GM12801 (cell line): ENCODE results near the gene LDLRAD1.

Experiments used
- TF ChIP-seq, protein P1 (sequence below): IDR thresholded peaks from one replicate; pipeline ENCODE4 v1.5.1; 2011; ENCODE audit warnings: control low read depth; ENCODE audit not compliant: insufficient read length; ENCODE audit errors: extremely low read depth

LDLRAD1 gene

DNA sequence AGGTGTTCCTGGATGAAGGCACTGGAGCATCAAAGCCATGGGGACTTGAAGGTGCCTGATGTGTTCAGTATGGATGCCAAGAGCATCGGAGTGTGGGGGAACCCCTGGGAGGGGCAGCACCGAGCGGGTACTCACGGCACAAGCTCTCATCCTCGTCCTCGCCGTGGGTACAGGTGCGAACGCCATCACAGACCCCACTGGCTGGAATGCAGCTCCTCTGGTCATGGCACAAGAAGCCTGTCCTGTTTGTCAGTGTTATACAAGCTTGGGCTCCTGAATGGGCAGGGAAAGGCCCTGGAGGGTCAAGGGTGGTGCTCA is 6.0 kb downstream of the LDLRAD1 start:
- TF ChIP-seq, protein P1, sequence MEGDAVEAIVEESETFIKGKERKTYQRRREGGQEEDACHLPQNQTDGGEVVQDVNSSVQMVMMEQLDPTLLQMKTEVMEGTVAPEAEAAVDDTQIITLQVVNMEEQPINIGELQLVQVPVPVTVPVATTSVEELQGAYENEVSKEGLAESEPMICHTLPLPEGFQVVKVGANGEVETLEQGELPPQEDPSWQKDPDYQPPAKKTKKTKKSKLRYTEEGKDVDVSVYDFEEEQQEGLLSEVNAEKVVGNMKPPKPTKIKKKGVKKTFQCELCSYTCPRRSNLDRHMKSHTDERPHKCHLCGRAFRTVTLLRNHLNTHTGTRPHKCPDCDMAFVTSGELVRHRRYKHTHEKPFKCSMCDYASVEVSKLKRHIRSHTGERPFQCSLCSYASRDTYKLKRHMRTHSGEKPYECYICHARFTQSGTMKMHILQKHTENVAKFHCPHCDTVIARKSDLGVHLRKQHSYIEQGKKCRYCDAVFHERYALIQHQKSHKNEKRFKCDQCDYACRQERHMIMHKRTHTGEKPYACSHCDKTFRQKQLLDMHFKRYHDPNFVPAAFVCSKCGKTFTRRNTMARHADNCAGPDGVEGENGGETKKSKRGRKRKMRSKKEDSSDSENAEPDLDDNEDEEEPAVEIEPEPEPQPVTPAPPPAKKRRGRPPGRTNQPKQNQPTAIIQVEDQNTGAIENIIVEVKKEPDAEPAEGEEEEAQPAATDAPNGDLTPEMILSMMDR: no peak

DNA sequence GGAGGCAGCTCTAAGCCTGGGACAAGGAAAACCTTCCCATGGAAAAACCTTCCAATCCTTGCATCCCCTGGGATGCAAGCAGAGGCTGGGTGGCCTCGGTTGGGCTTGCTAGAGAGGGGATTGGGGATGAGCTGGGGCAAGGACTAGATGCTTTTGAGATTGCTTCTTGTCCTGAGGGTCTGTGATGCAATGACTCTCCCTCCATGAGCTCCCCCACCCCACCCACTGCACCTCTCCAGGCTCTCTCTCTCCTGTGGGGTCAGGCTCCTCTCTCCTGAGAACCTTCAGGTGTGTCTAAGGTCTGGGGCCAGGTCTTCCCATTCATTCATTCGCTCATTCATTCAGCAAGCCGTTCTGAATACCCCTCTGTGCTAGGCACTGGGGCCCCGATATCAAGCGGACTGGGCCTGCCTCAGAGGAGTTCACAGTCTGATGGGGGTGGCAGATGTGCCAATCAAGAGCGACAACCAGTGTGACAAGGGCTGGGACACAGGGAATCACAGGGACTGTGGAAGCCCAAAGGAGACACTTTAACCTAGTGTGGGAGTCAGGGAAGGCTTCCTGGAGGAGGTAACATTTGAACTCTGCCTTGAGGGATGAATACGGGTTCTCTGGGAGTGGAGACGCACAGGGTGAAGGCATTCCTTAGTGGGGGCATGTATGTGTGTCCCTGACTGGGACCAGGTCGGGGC is 6.5 kb downstream of the LDLRAD1 start:
- TF ChIP-seq, protein P1: no peak

DNA sequence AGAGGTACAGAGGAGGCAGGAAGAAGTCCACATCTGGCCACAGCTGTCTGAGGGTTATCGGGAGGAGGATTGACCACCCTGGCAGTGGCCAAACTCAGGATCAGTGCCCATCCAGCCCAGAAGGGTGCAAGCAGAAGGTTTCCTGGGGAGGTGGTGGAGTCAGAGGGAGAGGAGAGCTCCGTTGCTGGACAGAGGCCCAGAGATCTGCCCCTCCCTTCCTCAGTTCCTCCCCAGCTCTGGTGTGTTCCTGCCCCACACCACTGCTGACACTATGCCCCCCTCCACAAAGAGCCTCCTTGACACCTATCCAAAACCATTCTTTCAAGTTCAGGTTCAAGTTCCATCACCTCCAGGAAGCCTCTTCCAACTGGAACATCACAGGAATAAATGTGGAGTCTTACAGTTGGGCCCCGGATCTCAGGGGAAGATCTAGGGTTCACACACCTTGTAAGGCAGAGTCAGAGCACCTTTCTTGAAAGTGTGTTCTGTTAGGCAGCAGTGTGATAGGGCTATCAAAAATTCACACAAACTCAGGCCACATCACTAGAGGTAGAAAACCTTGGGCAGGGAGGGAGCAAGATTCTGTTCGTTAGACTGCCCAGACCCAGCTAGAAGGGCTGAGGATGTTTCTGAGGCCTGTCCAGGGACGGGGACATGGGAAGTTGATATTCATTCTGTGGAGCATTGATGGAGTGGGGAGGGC is 7.4 kb downstream of the LDLRAD1 start:
- TF ChIP-seq, protein P1: no peak

DNA sequence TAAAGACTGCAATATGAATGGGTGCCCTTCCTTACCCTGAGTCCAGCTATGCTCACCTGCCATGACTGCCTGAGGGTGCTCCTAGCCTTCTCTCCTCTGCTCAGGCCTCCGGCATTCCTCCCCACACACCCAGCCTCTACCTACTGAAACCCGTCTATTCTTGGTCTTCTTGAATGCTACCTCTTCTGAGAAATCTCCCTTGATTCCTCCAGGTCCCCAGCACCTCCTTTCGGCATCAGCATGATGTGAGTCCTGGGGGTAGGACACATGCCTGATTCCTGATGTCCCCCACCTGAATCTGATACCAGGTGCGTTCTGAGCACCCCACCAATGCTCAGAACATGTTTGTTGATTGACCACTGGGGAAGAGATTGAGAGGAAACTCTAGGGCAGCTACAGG is 8.6 kb downstream of the LDLRAD1 start:
- TF ChIP-seq, protein P1: no peak

DNA sequence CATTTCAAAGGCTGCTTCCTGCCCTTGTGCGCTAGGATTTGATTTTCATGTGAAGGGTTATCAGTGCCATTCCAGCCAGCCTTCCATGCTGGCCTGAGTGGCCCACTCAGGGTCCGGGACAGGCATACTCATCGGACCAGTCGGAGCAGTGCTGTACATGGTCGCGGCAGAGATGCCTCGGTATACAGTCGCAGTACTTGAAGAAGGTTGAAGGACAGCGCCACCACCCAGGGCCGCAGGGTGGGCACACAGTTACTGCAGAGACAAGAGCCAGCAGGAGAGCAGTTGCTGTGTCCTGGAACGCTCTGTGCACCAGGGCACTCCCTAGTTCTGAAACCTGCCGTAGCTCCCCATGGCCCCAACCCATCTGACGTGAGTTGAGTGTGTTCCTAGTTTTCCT is 9.1 kb downstream of the LDLRAD1 start:
- TF ChIP-seq, protein P1: no peak

DNA sequence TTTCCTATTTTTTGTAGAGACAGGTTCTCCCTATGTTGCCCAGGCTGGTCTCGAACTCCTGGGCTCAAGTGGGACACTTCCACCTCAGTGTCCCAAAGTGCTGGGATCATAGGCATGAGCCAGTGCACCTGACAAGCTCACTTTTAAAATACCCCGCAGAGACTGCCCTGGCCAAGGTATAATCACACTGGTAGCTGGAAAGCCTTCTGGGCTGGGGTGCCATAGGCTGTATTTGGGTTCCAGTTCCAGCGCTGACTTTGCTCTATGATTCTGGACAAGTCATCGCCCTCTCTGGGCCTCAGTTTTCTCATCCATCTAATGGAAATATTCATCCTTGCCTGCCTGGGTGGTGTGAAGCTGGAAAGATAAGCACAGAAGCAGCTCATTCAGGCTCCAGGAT is 10.4 kb downstream of the LDLRAD1 start:
- TF ChIP-seq, protein P1: no peak

DNA sequence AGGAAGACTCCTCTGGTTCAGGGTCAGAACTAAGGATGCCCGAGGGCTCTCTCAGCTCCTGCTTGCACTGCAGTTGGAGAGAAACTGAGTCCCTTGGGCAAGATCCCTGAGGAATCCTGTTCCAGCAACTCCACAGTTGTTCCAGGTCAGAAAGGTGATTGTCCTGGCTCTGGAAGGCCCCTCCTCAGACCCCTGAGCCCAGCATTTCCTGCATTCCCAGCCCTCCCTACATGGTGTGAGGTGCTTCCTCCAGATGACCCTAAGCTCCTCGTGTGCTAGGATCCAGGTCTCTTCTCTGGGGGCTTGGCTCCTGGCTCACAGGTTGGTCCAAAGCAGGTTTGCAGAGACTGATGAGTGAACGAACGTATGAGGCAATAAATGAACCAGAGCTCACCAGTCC is 11.5 kb downstream of the LDLRAD1 start:
- TF ChIP-seq, protein P1: no peak
